ENCODE data around the gene NUP98.

NUP98 gene

GRCh38 chr11:3723014-3723708 lies 74.2 kb downstream of the NUP98 start:
- DNase-seq: peak; percentile 83 to 94 (median 91)

GRCh38 chr11:3722100-3722499 lies 75.3 kb downstream of the NUP98 start:
- DNase-seq: no peak

- DNase-seq: no peak
These were observed 76.4 kb downstream of the NUP98 start for GRCh38 chr11:3720997-3721396.

- DNase-seq: no peak
These were observed 85.1 kb downstream of the NUP98 start for GRCh38 chr11:3712274-3712673.

GRCh38 chr11:3710485-3711259 lies 86.7 kb downstream of the NUP98 start:
- DNase-seq: peak; percentile 14 to 43 (median 20)

- no peak for DNase-seq
These were observed 87.4 kb downstream of the NUP98 start for GRCh38 chr11:3709977-3710376.

GRCh38 chr11:3707176-3707575 lies 90.2 kb downstream of the NUP98 start:
- no peak for DNase-seq

- no peak for DNase-seq
These were observed 94.0 kb downstream of the NUP98 start for GRCh38 chr11:3703383-3703782.

- DNase-seq: no peak
These were observed 96.4 kb downstream of the NUP98 start for GRCh38 chr11:3700910-3701309.

GRCh38 chr11:3700410-3700809 lies 96.9 kb downstream of the NUP98 start:
- no peak for DNase-seq

GRCh38 chr11:3686751-3687150 lies 110.6 kb downstream of the NUP98 start:
- no peak for DNase-seq

GRCh38 chr11:3685923-3686322 lies 111.4 kb downstream of the NUP98 start:
- DNase-seq: no peak

GRCh38 chr11:3684819-3685172 lies 112.6 kb downstream of the NUP98 start:
- no peak for DNase-seq

- DNase-seq: no peak
These were observed 113.1 kb downstream of the NUP98 start for GRCh38 chr11:3684129-3684818.

- no peak for DNase-seq
These were observed 114.3 kb downstream of the NUP98 start for GRCh38 chr11:3683039-3683438.

- no peak for DNase-seq
These were observed 118.3 kb downstream of the NUP98 start for GRCh38 chr11:3679077-3679476.

GRCh38 chr11:3675971-3676370 lies 121.4 kb downstream of the NUP98 start:
- DNase-seq: no peak

- peak; percentile 41 to 60 (median 59) for DNase-seq
These were observed 123.2 kb downstream of the NUP98 start for GRCh38 chr11:3674189-3674588.

- DNase-seq: no peak
These were observed 125.8 kb downstream of the NUP98 start, which contains the start of gene CHRNA10 for GRCh38 chr11:3671334-3672254. CHRNA10 (minus strand) TSS chr11:3671384; CDS start chr11:3671312, 72 bp downstream.

- DNase-seq: no peak
These were observed 127.6 kb downstream of the NUP98 start for GRCh38 chr11:3669742-3670183.

- DNase-seq: no peak
These were observed 128.2 kb downstream of the NUP98 start for GRCh38 chr11:3669128-3669527.

Data from suppressor macrophage treated with lipopolysaccharide for 1 hour (primary cell).